Measurements from ENCODE around the gene CLHC1.

CLHC1 gene

DNA sequence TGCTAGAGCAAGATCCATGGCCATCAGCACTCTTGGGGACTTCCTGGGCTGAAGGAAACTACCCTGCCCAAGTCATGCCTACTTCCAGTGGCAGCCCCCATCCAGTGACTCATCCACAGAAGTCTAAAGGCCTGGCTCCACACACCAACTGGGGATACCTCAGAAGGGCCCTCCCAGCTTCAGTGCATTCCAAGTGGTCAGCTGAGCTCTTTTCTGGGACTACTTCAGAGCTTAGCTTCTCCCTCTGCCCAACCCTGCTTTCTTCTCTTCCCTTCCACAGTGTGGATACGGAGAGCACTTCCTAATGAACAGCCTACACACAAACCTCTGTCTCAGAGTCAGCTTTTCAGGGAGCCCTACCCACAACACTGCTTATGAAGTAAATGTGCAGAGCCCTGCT is 66.5 kb downstream of the CLHC1 start:
- Histone ChIP-seq H3F3A (ENCODE audit: insufficient read depth, low read length) (no peaks in the 10 kb centered on the region), H4K20me1 (ENCODE audit: insufficient read depth, low read length) (no peaks in the 10 kb centered on the region), H3K9ac (ENCODE audit: low read length) (no peak overlapping the region), H3K27ac (ENCODE audit: low read length) (no peak overlapping the region), H3K4me2 (ENCODE audit: low read depth, low read length) (no peak overlapping the region), H3K79me2 (ENCODE audit: low read length) (no peaks in the 10 kb centered on the region), H3K4me3 (ENCODE audit: low read length) (no peak overlapping the region), H3K4me1 (ENCODE audit: low read length) (peaks cover 10% of the 10 kb centered on the region), H3K36me3 (replicated peaks; ENCODE audit: insufficient read depth, low read length) (no peaks in the 10 kb centered on the region), H2AFZ (ENCODE audit: low read length) (no peak overlapping the region), H3K9me2 (replicated peaks; ENCODE audit: insufficient read depth, low read length) (no peaks in the 10 kb centered on the region), H3K9me3 (replicated peaks; ENCODE audit: insufficient read depth, low read length) (no peaks in the 10 kb centered on the region), H3K27me3 (replicated peaks; ENCODE audit: insufficient read depth, low read length) (no peaks in the 10 kb centered on the region)
- no peak for TF ChIP-seq EZH2 (optimal IDR thresholded peaks at IDR 0.05; ENCODE audit: low read depth, low read length)
- TF ChIP-seq, protein P1, sequence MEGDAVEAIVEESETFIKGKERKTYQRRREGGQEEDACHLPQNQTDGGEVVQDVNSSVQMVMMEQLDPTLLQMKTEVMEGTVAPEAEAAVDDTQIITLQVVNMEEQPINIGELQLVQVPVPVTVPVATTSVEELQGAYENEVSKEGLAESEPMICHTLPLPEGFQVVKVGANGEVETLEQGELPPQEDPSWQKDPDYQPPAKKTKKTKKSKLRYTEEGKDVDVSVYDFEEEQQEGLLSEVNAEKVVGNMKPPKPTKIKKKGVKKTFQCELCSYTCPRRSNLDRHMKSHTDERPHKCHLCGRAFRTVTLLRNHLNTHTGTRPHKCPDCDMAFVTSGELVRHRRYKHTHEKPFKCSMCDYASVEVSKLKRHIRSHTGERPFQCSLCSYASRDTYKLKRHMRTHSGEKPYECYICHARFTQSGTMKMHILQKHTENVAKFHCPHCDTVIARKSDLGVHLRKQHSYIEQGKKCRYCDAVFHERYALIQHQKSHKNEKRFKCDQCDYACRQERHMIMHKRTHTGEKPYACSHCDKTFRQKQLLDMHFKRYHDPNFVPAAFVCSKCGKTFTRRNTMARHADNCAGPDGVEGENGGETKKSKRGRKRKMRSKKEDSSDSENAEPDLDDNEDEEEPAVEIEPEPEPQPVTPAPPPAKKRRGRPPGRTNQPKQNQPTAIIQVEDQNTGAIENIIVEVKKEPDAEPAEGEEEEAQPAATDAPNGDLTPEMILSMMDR (IDR thresholded peaks at IDR 0.05; ENCODE audit: low read length): no peak
- TF ChIP-seq EZH2phosphoT487 (IDR thresholded peaks at IDR 0.05; ENCODE audit: low read length): no peak
- no peak for DNase-seq

DNA sequence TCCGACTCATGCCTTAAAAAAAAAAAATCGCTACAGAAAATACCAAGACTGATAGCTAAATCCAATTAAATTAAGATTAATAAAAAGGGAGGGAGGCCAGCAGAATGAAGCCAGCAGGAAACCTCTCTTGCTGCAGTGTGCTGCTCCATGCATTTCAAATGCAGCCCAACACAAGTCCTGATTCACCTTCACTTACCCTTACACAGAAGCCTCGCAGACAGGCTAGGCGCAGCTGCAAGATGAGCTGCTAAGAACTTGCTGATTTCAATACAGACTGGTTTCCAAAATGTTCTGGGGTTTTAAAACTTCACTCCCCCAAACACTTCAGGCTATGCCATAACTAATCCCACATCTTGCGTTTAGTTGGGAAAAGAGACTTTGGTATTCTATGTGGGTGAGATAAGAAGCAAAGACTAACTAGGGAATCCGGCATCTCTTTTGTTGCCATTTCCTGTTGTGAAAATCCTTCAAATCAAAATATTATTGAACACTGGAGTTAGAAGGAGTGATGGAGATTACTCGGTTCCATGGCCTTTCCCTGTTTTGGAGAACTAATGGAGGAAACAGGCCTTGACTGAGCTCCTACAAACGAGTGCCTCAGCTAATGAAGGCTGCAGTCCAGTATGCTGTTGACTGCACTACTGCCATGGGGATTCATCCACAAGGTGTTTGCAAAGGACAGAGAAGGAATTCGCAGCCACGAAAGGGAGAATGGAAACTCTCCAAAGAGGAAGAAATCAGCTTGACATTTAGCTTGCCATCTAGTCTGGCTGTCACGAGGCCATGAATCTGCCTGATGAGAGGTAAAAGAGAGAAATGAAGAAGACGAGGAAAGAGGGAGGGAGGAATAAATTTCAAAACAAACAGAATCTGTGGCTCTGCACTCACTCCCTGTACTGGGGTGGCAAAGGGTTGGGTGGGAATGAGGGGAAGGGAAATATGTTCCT is 67.3 kb downstream of the CLHC1 start:
- H3K9ac ChIP-seq (ENCODE audit: low read length): no peak overlapping the region
- H3K9me2 ChIP-seq (replicated peaks; ENCODE audit: insufficient read depth, low read length): no peaks in the 10 kb centered on the region
- peaks cover 10% of the 10 kb centered on the region for H3K4me1 ChIP-seq (ENCODE audit: low read length)
- TF ChIP-seq EZH2phosphoT487 (IDR thresholded peaks at IDR 0.05; ENCODE audit: low read length) (no peak), EZH2 (optimal IDR thresholded peaks at IDR 0.05; ENCODE audit: low read depth, low read length) (no peak)
- TF ChIP-seq, protein P1 (IDR thresholded peaks at IDR 0.05; ENCODE audit: low read length): no peak
- no peaks in the 10 kb centered on the region for H3F3A ChIP-seq (ENCODE audit: insufficient read depth, low read length)
- H3K27ac ChIP-seq (ENCODE audit: low read length): no peak overlapping the region
- no peak overlapping the region for H3K4me2 ChIP-seq (ENCODE audit: low read depth, low read length)
- no peaks in the 10 kb centered on the region for H4K20me1 ChIP-seq (ENCODE audit: insufficient read depth, low read length)
- no peaks in the 10 kb centered on the region for H3K79me2 ChIP-seq (ENCODE audit: low read length)
- no peak for DNase-seq
- no peaks in the 10 kb centered on the region for H3K36me3 ChIP-seq (replicated peaks; ENCODE audit: insufficient read depth, low read length)
- no peaks in the 10 kb centered on the region for H3K9me3 ChIP-seq (replicated peaks; ENCODE audit: insufficient read depth, low read length)
- H3K4me3 ChIP-seq (ENCODE audit: low read length): no peak overlapping the region
- H3K27me3 ChIP-seq (replicated peaks; ENCODE audit: insufficient read depth, low read length): no peaks in the 10 kb centered on the region
- no peak overlapping the region for H2AFZ ChIP-seq (ENCODE audit: low read length)

- Histone ChIP-seq H3K27me3 (replicated peaks; ENCODE audit: insufficient read depth, low read length) (no peaks in the 10 kb centered on the region), H3F3A (ENCODE audit: insufficient read depth, low read length) (no peaks in the 10 kb centered on the region), H4K20me1 (ENCODE audit: insufficient read depth, low read length) (no peaks in the 10 kb centered on the region), H3K9me3 (replicated peaks; ENCODE audit: insufficient read depth, low read length) (no peaks in the 10 kb centered on the region), H3K9me2 (replicated peaks; ENCODE audit: insufficient read depth, low read length) (no peaks in the 10 kb centered on the region), H3K79me2 (ENCODE audit: low read length) (no peaks in the 10 kb centered on the region), H2AFZ (ENCODE audit: low read length) (no peak overlapping the region), H3K4me1 (ENCODE audit: low read length) (peaks cover 7% of the 10 kb centered on the region), H3K9ac (ENCODE audit: low read length) (no peak overlapping the region), H3K27ac (ENCODE audit: low read length) (no peak overlapping the region), H3K36me3 (replicated peaks; ENCODE audit: insufficient read depth, low read length) (no peaks in the 10 kb centered on the region), H3K4me3 (ENCODE audit: low read length) (no peak overlapping the region), H3K4me2 (ENCODE audit: low read depth, low read length) (no peak overlapping the region)
- no peak for TF ChIP-seq EZH2phosphoT487 (IDR thresholded peaks at IDR 0.05; ENCODE audit: low read length)
- TF ChIP-seq, protein P1 (IDR thresholded peaks at IDR 0.05; ENCODE audit: low read length): no peak
- no peak for TF ChIP-seq EZH2 (optimal IDR thresholded peaks at IDR 0.05; ENCODE audit: low read depth, low read length)
- no peak for DNase-seq
Measured at GRCh38 chr2:55163941-55164390, 68.1 kb downstream of the CLHC1 start.
